IMR-90 (cell line): ENCODE data around the gene HSD11B1L. TPM values are rescaled to one million over a fixed set of nuclear protein-coding genes. Genes with fewer than 3 reads are reported as not detected.

Experiments
- ATAC-seq: fragments of 200-7000 bp; cut with Tn5 transposase; 2 replicates; pipeline ENCODE4 v1.9.1; 2020; ENCODE audit warnings: low read depth, mild to moderate bottlenecking, moderate library complexity
- BruUV-seq: library from RNA; stranded (reverse); fragments of 400-500 nt; replicated peaks from 2 replicates; lab custom pipeline; 2021; lab: Mats Ljungman, UMichigan
- CTCF ChIA-PET: fragments of 300-600 bp; formaldehyde crosslinking; extraction: SDS; loops from one replicate; lab custom pipeline; 2021; ENCODE audit warnings: antibody characterized with exemption; lab: Yijun Ruan, JAX
- POLR2A ChIA-PET: fragments of 300-600 bp; sonication (Branson Sonifier 250); formaldehyde crosslinking; loops from one replicate; lab custom pipeline; 2022; ENCODE audit warnings: antibody characterized with exemption; ENCODE audit not compliant: unreplicated experiment; lab: Charles Lee
- DNase-seq: peaks from one replicate; pipeline ENCODE4 v3.0.0; 2013
- H2AFZ ChIP-seq: replicated peaks from 2 replicates; pipeline ENCODE3; 2013; ENCODE audit warnings: low read length, mild to moderate bottlenecking; ENCODE audit not compliant: poor library complexity
- H2AK5ac ChIP-seq: 2 replicates; pipeline ENCODE4 v1.6.1; 2013; ENCODE audit warnings: low read depth, low read length, inconsistent platforms
- H2AK9ac ChIP-seq: replicated peaks from 2 replicates; pipeline ENCODE3; 2013; ENCODE audit warnings: mild to moderate bottlenecking, low read depth, low read length, moderate library complexity; ENCODE audit not compliant: poor library complexity
- H2BK120ac ChIP-seq: 2 replicates; pipeline ENCODE4 v1.6.1; 2013; ENCODE audit warnings: low read depth, low read length, inconsistent platforms
- H2BK15ac ChIP-seq: 3 replicates; pipeline ENCODE4 v1.6.1; 2013; ENCODE audit warnings: low read depth, low read length, inconsistent platforms
- H2BK20ac ChIP-seq: 2 replicates; pipeline ENCODE4 v1.6.1; 2013; ENCODE audit warnings: low read depth, mild to moderate bottlenecking, inconsistent platforms, low read length, moderate library complexity
- H2BK5ac ChIP-seq: 2 replicates; pipeline ENCODE4 v1.6.1; 2013; ENCODE audit warnings: mild to moderate bottlenecking, low read depth, low read length, inconsistent platforms; ENCODE audit not compliant: poor library complexity, severe bottlenecking
- H3K14ac ChIP-seq: replicated peaks from 2 replicates; pipeline ENCODE4 v1.6.1; 2013; ENCODE audit warnings: low read depth, low read length, inconsistent platforms
- H3K18ac ChIP-seq: 2 replicates; pipeline ENCODE4 v1.6.1; 2013; ENCODE audit warnings: low read depth, low read length, control low read depth
- H3K23ac ChIP-seq: 2 replicates; pipeline ENCODE4 v1.6.1; 2013; ENCODE audit warnings: low read depth, low read length, inconsistent platforms
- H3K27ac ChIP-seq: 2 replicates; pipeline ENCODE4 v1.5.1; 2013; ENCODE audit warnings: mild to moderate bottlenecking, control low read depth, low read length; ENCODE audit not compliant: insufficient read depth
- H3K27me3 ChIP-seq: 2 replicates; pipeline ENCODE4 v1.6.1; 2013; ENCODE audit warnings: low read length; ENCODE audit not compliant: control insufficient read depth, insufficient read depth
- H3K36me3 ChIP-seq: 2 replicates; pipeline ENCODE4 v1.6.1; 2013; ENCODE audit warnings: low read length, mixed read lengths; ENCODE audit not compliant: control insufficient read depth, insufficient read depth
- H3K4ac ChIP-seq: 2 replicates; pipeline ENCODE4 v1.6.1; 2013; ENCODE audit warnings: low read depth, low read length, inconsistent platforms
- H3K4me1 ChIP-seq: 2 replicates; pipeline ENCODE4 v1.6.1; 2013; ENCODE audit warnings: low read length, mixed read lengths; ENCODE audit not compliant: control insufficient read depth, insufficient read depth
- H3K4me2 ChIP-seq: 2 replicates; pipeline ENCODE4 v1.6.1; 2013; ENCODE audit warnings: low read depth, mild to moderate bottlenecking, control low read depth, low read length, moderate library complexity
- H3K4me3 ChIP-seq: 2 replicates; pipeline ENCODE4 v1.5.1; 2013; ENCODE audit warnings: low read depth, mild to moderate bottlenecking, control low read depth, low read length, moderate library complexity; ENCODE audit not compliant: insufficient read depth
- H3K56ac ChIP-seq: 2 replicates; pipeline ENCODE4 v1.6.1; 2013; ENCODE audit warnings: low read length, inconsistent platforms; ENCODE audit not compliant: insufficient read depth; ENCODE audit errors: extremely low read depth
- H3K79me1 ChIP-seq, 2 experiments: 2 replicates each; pipeline ENCODE4 v1.6.1; 2013; ENCODE audit warnings: low read length in 2 of 2, inconsistent platforms in 1 of 2, low read depth in 1 of 2
- H3K9ac ChIP-seq: 2 replicates; pipeline ENCODE4 v1.6.1; 2013; ENCODE audit warnings: low read depth, low read length, control low read depth
- H3K9me1 ChIP-seq: 2 replicates; pipeline ENCODE4 v1.6.1; 2013; ENCODE audit warnings: low read length, inconsistent platforms; ENCODE audit not compliant: insufficient read depth
- H3K9me3 ChIP-seq: 2 replicates; pipeline ENCODE4 v1.6.1; 2013; ENCODE audit warnings: low read length; ENCODE audit not compliant: control insufficient read depth, insufficient read depth
- H4K20me1 ChIP-seq: 2 replicates; pipeline ENCODE4 v1.6.1; 2013; ENCODE audit warnings: low read length, inconsistent platforms; ENCODE audit not compliant: insufficient read depth
- H4K5ac ChIP-seq: 2 replicates; pipeline ENCODE4 v1.6.1; 2013; ENCODE audit warnings: mild to moderate bottlenecking, low read depth, low read length, control low read depth
- H4K8ac ChIP-seq, 2 experiments: 2 replicates each; pipeline ENCODE4 v1.6.1; 2013; ENCODE audit warnings: low read depth in 2 of 2, low read length in 2 of 2, control low read depth in 1 of 2, inconsistent platforms in 1 of 2
- H4K91ac ChIP-seq: 2 replicates; pipeline ENCODE4 v1.6.1; 2013; ENCODE audit warnings: low read depth, low read length, inconsistent platforms; ENCODE audit not compliant: insufficient read depth
- BHLHE40 ChIP-seq: fragments of 150-350 bp; IDR thresholded peaks from 2 replicates; pipeline ENCODE4 v1.6.1; 2016; ENCODE audit warnings: mild to moderate bottlenecking, low read depth, low read length
- CEBPB ChIP-seq: IDR thresholded peaks from 2 replicates; pipeline ENCODE4 v1.6.1; 2012; ENCODE audit warnings: low read depth, low read length, improper control_type of control experiment
- CTCF ChIP-seq: conservative IDR thresholded peaks from 2 replicates; pipeline ENCODE4 v1.5.1; 2012; ENCODE audit warnings: mild to moderate bottlenecking, low read depth, low read length, improper control_type of control experiment
- FOS ChIP-seq: fragments of 150-350 bp; IDR thresholded peaks from 2 replicates; pipeline ENCODE4 v1.6.1; 2016; ENCODE audit warnings: low read depth, low read length
- MAFK ChIP-seq: IDR thresholded peaks from 2 replicates; pipeline ENCODE4 v1.6.1; 2012; ENCODE audit warnings: low read depth, low read length, improper control_type of control experiment
- MAZ ChIP-seq: IDR thresholded peaks from 2 replicates; pipeline ENCODE4 v1.6.1; 2012; ENCODE audit warnings: low read depth, mild to moderate bottlenecking, low read length, improper control_type of control experiment, moderate library complexity, borderline replicate concordance
- MXI1 ChIP-seq: IDR thresholded peaks from 2 replicates; pipeline ENCODE4 v1.6.1; 2012; ENCODE audit warnings: low read depth, mild to moderate bottlenecking, low read length, moderate library complexity, borderline replicate concordance
- NFE2L2 ChIP-seq: fragments of 150-350 bp; IDR thresholded peaks from 2 replicates; pipeline ENCODE4 v1.6.1; 2016; ENCODE audit warnings: low read depth, mild to moderate bottlenecking, low read length
- POLR2A ChIP-seq: IDR thresholded peaks from 2 replicates; pipeline ENCODE4 v1.6.1; 2012; ENCODE audit warnings: mild to moderate bottlenecking, low read depth, low read length
- RAD21 ChIP-seq: IDR thresholded peaks from 2 replicates; pipeline ENCODE4 v1.6.1; 2012; ENCODE audit warnings: low read length, improper control_type of control experiment
- RCOR1 ChIP-seq: IDR thresholded peaks from 2 replicates; pipeline ENCODE4 v1.6.1; 2012; ENCODE audit warnings: mild to moderate bottlenecking, low read length, improper control_type of control experiment; ENCODE audit not compliant: insufficient replicate concordance
- RFX5 ChIP-seq: IDR thresholded peaks from 2 replicates; pipeline ENCODE4 v1.8.0; 2012; ENCODE audit warnings: low read depth, mild to moderate bottlenecking, low read length, moderate library complexity
- WGBS, 2 experiments: methylation state at CpG; one replicate each; pipeline versions ENCODE4 v1.1.5 to v1.1.7; 2013; ENCODE audit warnings: missing lambda C conversion rate in 2 of 2; ENCODE audit not compliant: insufficient read length in 1 of 2; ENCODE audit errors: extremely low coverage in 2 of 2; 5-methylcytosine and 5-hydroxymethylcytosine counted together
- dilution Hi-C: fragments of 300-500 bp; cut with HindIII; formaldehyde crosslinking; loops from one replicate; pipeline ENCODE4 v1.14.3; 2018; ENCODE audit warnings: low sequenced_read_pairs; ENCODE audit not compliant: unreplicated experiment
- in situ Hi-C: fragments of 300-500 bp; cut with MboI; formaldehyde crosslinking; loops from 3 replicates; pipeline ENCODE4 v1.14.3; 2019; ENCODE audit warnings: low sequenced_read_pairs, inconsistent platforms, mixed read lengths
- intact Hi-C: fragments of 100-400 bp; cut with micrococcal nuclease; formaldehyde crosslinking; loops from 2 replicates; pipeline ENCODE4 v1.10.0; 2022
- polyA plus RNA-seq, 3 experiments: library from polyadenylated mRNA; depleted of rRNA; stranded (reverse); fragments of >200 nt; gene quantifications; 2 replicates each; pipeline ENCODE4 v1.2.3, GENCODE V29; 2012; ENCODE audit warnings: low replicate concordance in 1 of 3
- total RNA-seq: library from RNA; depleted of rRNA; stranded (reverse); fragments of >200 nt; gene quantifications from 2 replicates; pipeline ENCODE4 v1.2.3, GENCODE V29; 2012
- TF ChIP-seq, protein P1 (sequence below): fragments of 150-350 bp; IDR thresholded peaks from 2 replicates; pipeline ENCODE4 v1.6.1; 2017; ENCODE audit warnings: mild to moderate bottlenecking, antibody characterized with exemption, low read length, low read depth
- TF ChIP-seq, protein P2 (sequence below): fragments of 150-350 bp; IDR thresholded peaks from 2 replicates; pipeline ENCODE4 v1.6.1; 2016; ENCODE audit warnings: low read depth, mild to moderate bottlenecking, low read length, moderate library complexity, borderline replicate concordance

HSD11B1L gene
- total and polyA plus RNA-seq, 2 of the 4 experiments (the other 2 are of a cell fraction): 2.2 to 7.2 TPM

GRCh38 chr19:5686647-5687359 lies 6.0 kb downstream of the HSD11B1L start:
- in situ Hi-C loops: no loop called here
- ChIA-PET POLR2A (interaction anchor here (0.7 kb wide), 1 partner anchor 34 kb away, joined by 5 read pairs; the partner anchor contains the start of gene CATSPERD), CTCF (interaction anchor here (0.5 to 1.5 kb wide), 3 partner anchors 32 to 104 kb away, joined by 3 to 4 read pairs (median 3); partner anchors contain the start of gene DUS3L)
- peak; percentile 83 for DNase-seq
- no peak overlapping the region for H3K18ac ChIP-seq
- H3K36me3 ChIP-seq: peaks cover 6% of the 10 kb centered on the region; the same call in 1 of the 2 replicates
- ATAC-seq: peak; percentile 87
- H2BK20ac ChIP-seq: no peak overlapping the region
- H2BK120ac ChIP-seq: no peak overlapping the region
- H3K9me3 ChIP-seq: no peaks in the 10 kb centered on the region
- peak overlapping the region; percentile 60 for H3K4me2 ChIP-seq
- H3K14ac ChIP-seq: no peak overlapping the region
- H2BK5ac ChIP-seq: no peak overlapping the region
- no peak overlapping the region for H3K56ac ChIP-seq
- H3K27me3 ChIP-seq: no peaks in the 10 kb centered on the region
- H3K23ac ChIP-seq: no peak overlapping the region
- no peak overlapping the region for H2BK15ac ChIP-seq
- H3K4me3 ChIP-seq: peak overlapping the region; percentile 65
- H2AFZ ChIP-seq: peak overlapping the region; percentile 99
- H3K9me1 ChIP-seq: peaks cover 3% of the 10 kb centered on the region; the same call in 1 of the 2 replicates
- H4K5ac ChIP-seq: no peak overlapping the region
- H3K4me1 ChIP-seq: no peaks in the 10 kb centered on the region
- H4K20me1 ChIP-seq: peaks cover 17% of the 10 kb centered on the region
- no peak overlapping the region for H3K4ac ChIP-seq
- H3K79me1 ChIP-seq: peaks cover 0 to 11% of the 10 kb centered on the region in 2 experiments; a peak in 1 of 4 replicates
- intact Hi-C loops: no loop called here
- peak overlapping the region; percentile 2; the same call in 1 of the 2 replicates for H3K9ac ChIP-seq
- H4K91ac ChIP-seq: no peak overlapping the region
- H2AK9ac ChIP-seq: peak overlapping the region; percentile 47
- peak overlapping the region in 1 of 2 experiments; percentile 77; a peak in 1 of 4 replicates for H4K8ac ChIP-seq
- peak overlapping the region; percentile 11; the same call in 1 of the 2 replicates for H3K27ac ChIP-seq
- 0% methylated on average over 33 of the region's 59 CpGs; no CpG with 5 or more reads in 1 of the 2 experiments for WGBS, 2 experiments
- H2AK5ac ChIP-seq: 0 out of 2 replicates have a peak overlapping the region, but pooled peaks have one; percentile 13
- dilution Hi-C loops: no loop called here
- BruUV-seq: no TSS peak
- TF ChIP-seq CEBPB (no peak), NFE2L2 (no peak), MXI1 (peak; percentile 61; the same call in 1 of the 2 replicates), RAD21 (peak; percentile 34), RCOR1 (no peak), MAFK (no peak), MAZ (peak; percentile 52; the same call in 1 of the 2 replicates), RFX5 (no peak), BHLHE40 (peak; percentile 88), POLR2A (0 out of 2 replicates have a peak, but pooled peaks have one; percentile 41), CTCF (peak; percentile 86), FOS (no peak)
- TF ChIP-seq, protein P1, sequence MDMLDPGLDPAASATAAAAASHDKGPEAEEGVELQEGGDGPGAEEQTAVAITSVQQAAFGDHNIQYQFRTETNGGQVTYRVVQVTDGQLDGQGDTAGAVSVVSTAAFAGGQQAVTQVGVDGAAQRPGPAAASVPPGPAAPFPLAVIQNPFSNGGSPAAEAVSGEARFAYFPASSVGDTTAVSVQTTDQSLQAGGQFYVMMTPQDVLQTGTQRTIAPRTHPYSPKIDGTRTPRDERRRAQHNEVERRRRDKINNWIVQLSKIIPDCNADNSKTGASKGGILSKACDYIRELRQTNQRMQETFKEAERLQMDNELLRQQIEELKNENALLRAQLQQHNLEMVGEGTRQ: no peak
- TF ChIP-seq, protein P2, sequence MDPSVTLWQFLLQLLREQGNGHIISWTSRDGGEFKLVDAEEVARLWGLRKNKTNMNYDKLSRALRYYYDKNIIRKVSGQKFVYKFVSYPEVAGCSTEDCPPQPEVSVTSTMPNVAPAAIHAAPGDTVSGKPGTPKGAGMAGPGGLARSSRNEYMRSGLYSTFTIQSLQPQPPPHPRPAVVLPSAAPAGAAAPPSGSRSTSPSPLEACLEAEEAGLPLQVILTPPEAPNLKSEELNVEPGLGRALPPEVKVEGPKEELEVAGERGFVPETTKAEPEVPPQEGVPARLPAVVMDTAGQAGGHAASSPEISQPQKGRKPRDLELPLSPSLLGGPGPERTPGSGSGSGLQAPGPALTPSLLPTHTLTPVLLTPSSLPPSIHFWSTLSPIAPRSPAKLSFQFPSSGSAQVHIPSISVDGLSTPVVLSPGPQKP: no peak
